Astrocyte of the cerebellum (primary cell): Measurements from ENCODE around the gene TMEM97.

Experiments used
- DNase-seq: peaks from one replicate; pipeline ENCODE4 v3.0.0-alpha.2; 2011; ENCODE audit warnings: low read depth
- H3K4me3 ChIP-seq: 2 replicates; pipeline ENCODE4 v1.5.1; 2011; ENCODE audit warnings: mild to moderate bottlenecking, low read depth, low read length, moderate library complexity
- CTCF ChIP-seq: IDR thresholded peaks from 2 replicates; pipeline ENCODE4 v1.5.1; 2012; ENCODE audit warnings: low read length, low read depth, moderate library complexity, mild to moderate bottlenecking; ENCODE audit errors: missing control alignments
- in situ Hi-C: cut with HindIII; loops from 2 replicates; pipeline ENCODE4 v1.10.0; 2017; ENCODE audit warnings: low sequenced_read_pairs

The TMEM97 gene

GRCh38 chr17:28368915-28369683, 50.1 kb downstream of the TMEM97 start:
- no peak for TF ChIP-seq CTCF
- no peak overlapping the region for H3K4me3 ChIP-seq
- in situ Hi-C loops = no loop called here
- DNase-seq = no peak

- DNase-seq = no peak
- in situ Hi-C loops = no loop called here
- no peak overlapping the region for H3K4me3 ChIP-seq
- no peak for TF ChIP-seq CTCF
Observed at GRCh38 chr17:28369684-28370034, 50.7 kb downstream of the TMEM97 start.

GRCh38 chr17:28370035-28370743, 51.2 kb downstream of the TMEM97 start, which contains the start of gene VTN:
Gene VTN (minus strand): TSS chr17:28370307. CDS start chr17:28370203, 104 bp downstream.
- TF ChIP-seq CTCF = no peak
- no peak for DNase-seq
- peak within 1 kb of the TSS; percentile 66 for H3K4me3 ChIP-seq
- in situ Hi-C loops = no loop called here

GRCh38 chr17:28370744-28371103, 51.7 kb downstream of the TMEM97 start:
- peak overlapping the region; percentile 66 for H3K4me3 ChIP-seq
- in situ Hi-C loops = no loop called here
- no peak for DNase-seq
- TF ChIP-seq CTCF = no peak

- in situ Hi-C loops = no loop called here
- peak within 1 kb of the TSS; percentile 66 for H3K4me3 ChIP-seq
- no peak for TF ChIP-seq CTCF
- peak; percentile 74 for DNase-seq
Observed at GRCh38 chr17:28371245-28372202, 52.5 kb downstream of the TMEM97 start, which contains the start of gene SARM1. Gene SARM1 (plus strand): TSS chr17:28371694. CDS start chr17:28372033, 339 bp downstream.

- no peak for DNase-seq
- peak overlapping the region; percentile 66 for H3K4me3 ChIP-seq
- in situ Hi-C loops = no loop called here
- no peak for TF ChIP-seq CTCF
Observed at GRCh38 chr17:28372203-28372944, 53.4 kb downstream of the TMEM97 start.
